HepG2 (cell line): Measurements from ENCODE around the gene OR8A1. TPM values are rescaled to one million over a fixed set of nuclear protein-coding genes. Genes with fewer than 3 reads are reported as not detected.

ENCODE experiments used
- ATAC-seq: fragments of 200-7000 bp; cut with Tn5 transposase; 3 replicates; pipeline ENCODE4 v1.9.1; 2020; ENCODE audit warnings: mild to moderate bottlenecking, moderate library complexity
- BruUV-seq: library from RNA; stranded (reverse); fragments of 400-500 nt; replicated peaks from 2 replicates; lab custom pipeline; 2021; lab: Mats Ljungman, UMichigan
- CTCF ChIA-PET: fragments of 300-600 bp; formaldehyde crosslinking; extraction: SDS; loops from one replicate; lab custom pipeline; 2021; ENCODE audit warnings: low total read pairs, inconsistent platforms, low intra/inter-chr PET ratio; lab: Yijun Ruan, JAX
- POLR2A ChIA-PET: fragments of 350-600 bp; sonication (Branson Sonifier 250); formaldehyde crosslinking; loops from one replicate; lab custom pipeline; 2020; ENCODE audit warnings: antibody characterized with exemption, inconsistent platforms; lab: Yijun Ruan, JAX
- DNase-seq: peaks from one replicate; pipeline ENCODE4 v3.0.0-alpha.2; 2015; ENCODE audit warnings: low spot score
- FAIRE-seq: peaks from 3 replicates; lab custom pipeline; 2011; peaks lifted over from hg19 to GRCh38; lab: Jason Lieb, UNC
- H2AFZ ChIP-seq: one replicate; pipeline ENCODE4 v1.6.1; 2011; ENCODE audit warnings: low read length, inconsistent platforms
- H3K27ac ChIP-seq: fragments of 300-600 bp; 3 replicates; pipeline ENCODE4 v1.8.0; 2011; ENCODE audit warnings: mixed run types, mild to moderate bottlenecking, mixed read lengths, low read length, inconsistent platforms; ENCODE audit not compliant: insufficient read depth; ENCODE audit errors: extremely low read length
- H3K27me3 ChIP-seq, 2 experiments: fragments of 200-600 bp in 1 of 2; 2 replicates in 1 of 2; 3 replicates in 1 of 2; pipeline versions ENCODE4 v1.6.0 to v1.8.0; 2011; ENCODE audit warnings: low read length in 2 of 2, mild to moderate bottlenecking in 2 of 2, moderate library complexity in 2 of 2, inconsistent platforms in 1 of 2; ENCODE audit not compliant: insufficient read depth in 2 of 2, control insufficient read depth in 1 of 2
- H3K36me3 ChIP-seq, 2 experiments: fragments of 200-600 bp in 1 of 2; replicated peaks in 1 of 2; 2 replicates in 1 of 2; 3 replicates in 1 of 2; pipeline versions ENCODE4 v1.5.1 to v1.8.0; 2011; ENCODE audit warnings: low read length in 2 of 2, inconsistent platforms in 1 of 2; ENCODE audit not compliant: insufficient read depth in 2 of 2, control insufficient read depth in 1 of 2
- H3K4me1 ChIP-seq: 2 replicates; pipeline ENCODE4 v1.5.1; 2012; ENCODE audit warnings: low read length, inconsistent platforms; ENCODE audit not compliant: insufficient read depth
- H3K4me2 ChIP-seq: 2 replicates; pipeline ENCODE4 v1.6.0; 2011; ENCODE audit warnings: low read depth, low read length, inconsistent platforms
- H3K4me3 ChIP-seq, 3 experiments: fragments of 200-600 bp in 1 of 3; sonication (generic), shearing (Covaris generic) in 1 of 3; replicated peaks in 1 of 3; 2 replicates each; pipeline ENCODE4 v1.5.1; 2011 to 2016; ENCODE audit warnings: low read length in 3 of 3, inconsistent platforms in 2 of 3, low read depth in 2 of 3, mild to moderate bottlenecking in 2 of 3, control low read depth in 1 of 3, mixed read lengths in 1 of 3; ENCODE audit not compliant: insufficient read depth in 1 of 3
- H3K79me2 ChIP-seq: one replicate; pipeline ENCODE4 v1.6.1; 2011; ENCODE audit warnings: low read length, inconsistent platforms; ENCODE audit not compliant: insufficient read depth
- H3K9ac ChIP-seq: 2 replicates; pipeline ENCODE4 v1.6.0; 2011; ENCODE audit warnings: mild to moderate bottlenecking, low read depth, low read length, inconsistent platforms; ENCODE audit not compliant: insufficient read depth
- H3K9me3 ChIP-seq: 2 replicates; pipeline ENCODE4 v1.5.1; 2012; ENCODE audit warnings: mild to moderate bottlenecking, low read length
- H4K20me1 ChIP-seq: 2 replicates; pipeline ENCODE4 v1.6.0; 2011; ENCODE audit warnings: inconsistent platforms, mild to moderate bottlenecking, low read length, moderate library complexity; ENCODE audit not compliant: insufficient read depth
- ARNT2 ChIP-seq: sonication (generic); formaldehyde crosslinking; IDR thresholded peaks from 2 replicates; pipeline ENCODE4 v1.8.0; 2022; ENCODE audit warnings: mild to moderate bottlenecking, low read depth, missing genetic modification reagents, moderate library complexity
- ATF4 ChIP-seq, 2 experiments: fragments of 450-650 bp in 1 of 2; sonication (generic) in 1 of 2; formaldehyde crosslinking; IDR thresholded peaks; 2 replicates each; pipeline versions ENCODE4 v1.5.0 to v1.8.0; 2020 to 2022; ENCODE audit warnings: mild to moderate bottlenecking in 1 of 2, missing genetic modification reagents in 1 of 2
- CENPT ChIP-seq: sonication (generic); formaldehyde crosslinking; IDR thresholded peaks from 2 replicates; pipeline ENCODE4 v1.8.0; 2022; ENCODE audit warnings: low read depth, mild to moderate bottlenecking, moderate library complexity, missing genetic modification reagents
- ETV6 ChIP-seq: sonication (generic); formaldehyde crosslinking; conservative IDR thresholded peaks from 2 replicates; pipeline ENCODE4 v1.4.0; 2020; ENCODE audit warnings: missing genetic modification reagents
- ISL2 ChIP-seq: sonication (generic); formaldehyde crosslinking; IDR thresholded peaks from 2 replicates; pipeline ENCODE4 v1.5.0; 2020; ENCODE audit warnings: missing genetic modification reagents
- KLF6 ChIP-seq: IDR thresholded peaks from 2 replicates; pipeline ENCODE4 v1.8.0; 2016; ENCODE audit warnings: missing biosample characterization, missing genetic modification reagents
- MYC ChIP-seq: sonication (generic); formaldehyde crosslinking; IDR thresholded peaks from 2 replicates; pipeline ENCODE4 v1.9.0; 2021; ENCODE audit warnings: missing genetic modification reagents, borderline replicate concordance
- PHF21A ChIP-seq: sonication (generic); formaldehyde crosslinking; IDR thresholded peaks from 2 replicates; pipeline ENCODE4 v1.5.0; 2020; ENCODE audit warnings: mild to moderate bottlenecking, missing genetic modification reagents
- TCF7 ChIP-seq: sonication (generic); IDR thresholded peaks from 2 replicates; pipeline ENCODE4 v1.6.1; 2016; ENCODE audit warnings: antibody characterized with exemption, low read depth
- ZNF234 ChIP-seq: sonication (generic); formaldehyde crosslinking; conservative IDR thresholded peaks from 2 replicates; pipeline ENCODE4 v1.5.1; 2020; ENCODE audit warnings: mild to moderate bottlenecking, missing genetic modification reagents
- ZNF280B ChIP-seq: sonication (generic); formaldehyde crosslinking; IDR thresholded peaks from 2 replicates; pipeline ENCODE4 v1.5.0; 2020; ENCODE audit warnings: missing genetic modification reagents, mild to moderate bottlenecking, borderline replicate concordance
- ZNF512B ChIP-seq: sonication (generic); formaldehyde crosslinking; IDR thresholded peaks from 2 replicates; pipeline ENCODE4 v1.5.1; 2020; ENCODE audit warnings: missing genetic modification reagents, mild to moderate bottlenecking, borderline replicate concordance
- WGBS: methylation state at CpG from one replicate; pipeline ENCODE4 v1.1.6; 2017; ENCODE audit warnings: low lambda C conversion rate; 5-methylcytosine and 5-hydroxymethylcytosine counted together
- in situ Hi-C: cut with HindIII; loops from 2 replicates; pipeline ENCODE4 v1.10.0; 2017; ENCODE audit warnings: low pct_unique_long_range_greater_than_20kb; ENCODE audit not compliant: extremely low pct_ligation_motif_present
- intact Hi-C: fragments of 100-400 bp; cut with micrococcal nuclease; formaldehyde crosslinking; loops from one replicate; pipeline ENCODE4 v1.10.0; 2022; ENCODE audit not compliant: unreplicated experiment
- polyA plus RNA-seq, 8 experiments: library from polyadenylated mRNA; depleted of rRNA in 3 of 8; stranded (reverse) in 7 of 8; unstranded in 1 of 8; fragments of >200 nt; fragmentation: Illumina TruSeq in 4 of 8; extraction: Trizol in 4 of 8; gene quantifications; 2 replicates each; pipeline versions ENCODE4 v1.2.1 to v1.2.3, GENCODE V29; 2011 to 2016; ENCODE audit warnings: low read depth in 4 of 8, missing spikeins in 1 of 8, mixed read lengths in 1 of 8; ENCODE audit not compliant: insufficient read depth in 1 of 8
- total RNA-seq, 5 experiments: library from RNA; depleted of rRNA; stranded (reverse); fragments of >200 nt; fragmentation: Illumina TruSeq; extraction: Trizol; gene quantifications; 2 replicates each; pipeline ENCODE4 v1.2.3, GENCODE V29; 2016; ENCODE audit warnings: low read depth in 1 of 5

The OR8A1 gene
- total and polyA plus RNA-seq, 2 of the 13 experiments (the other 11 are each of a cell fraction or from before 2014, with no cell fraction given) = not detected

- no peak for TF ChIP-seq ATF4 (CRISPR knock-in tag; IDR thresholded peaks at IDR 0.05)
- no peak for TF ChIP-seq ISL2
- no peak for TF ChIP-seq ZNF512B (CRISPR knock-in tag)
- TF ChIP-seq CENPT (CRISPR knock-in tag) = no peak
- TF ChIP-seq ETV6 (CRISPR knock-in tag) = no peak
- TF ChIP-seq MYC (CRISPR knock-in tag) = no peak
These were observed 12.0 kb downstream of the OR8A1 start (continued) for GRCh38 chr11:124581817-124582216.

- FAIRE-seq (no peak), ATAC-seq (no peak), DNase-seq (no peak)
- H3K36me3 ChIP-seq = no peaks in the 10 kb centered on the region
- no peaks in the 10 kb centered on the region for H4K20me1 ChIP-seq
- no peak overlapping the region for H3K4me2 ChIP-seq
- H3K9ac ChIP-seq = no peak overlapping the region
- no peak overlapping the region for H3K4me3 ChIP-seq
- peaks cover 0 to 11% of the 10 kb centered on the region in 2 experiments; a peak in 2 of 5 replicates for H3K27me3 ChIP-seq
- in situ Hi-C loops = no loop called here
- H2AFZ ChIP-seq = no peak overlapping the region
- BruUV-seq = no TSS peak
- intact Hi-C loops = no loop called here
- H3K27ac ChIP-seq = no peak overlapping the region
- no peaks in the 10 kb centered on the region for H3K9me3 ChIP-seq
- 0% methylated on average over 2 of the region's 2 CpGs for WGBS
- POLR2A ChIA-PET = no interaction called here
- CTCF ChIA-PET = no interaction called here
- no peaks in the 10 kb centered on the region for H3K4me1 ChIP-seq
- no peaks in the 10 kb centered on the region for H3K79me2 ChIP-seq
- TF ChIP-seq ARNT2 = no peak
- no peak for TF ChIP-seq TCF7
- TF ChIP-seq ZNF280B (CRISPR knock-in tag) = no peak
- no peak for TF ChIP-seq ZNF234 (CRISPR knock-in tag)
- TF ChIP-seq KLF6 (CRISPR knock-in tag) = no peak
- TF ChIP-seq PHF21A = no peak
These were observed 12.8 kb downstream of the OR8A1 start for GRCh38 chr11:124582565-124582964.
